ENCODE data around the gene HELLS.
A peak's percentile ranks its signal among the peaks of the same experiment; 100 is the strongest.
"Not testable (repeated sequence)": the region's sequence is repeated elsewhere in the genome, so short reads cannot be mapped to it uniquely, and the experiment has no call there.

Gene HELLS

GRCh38 chr10:94545391-94546048 lies at the start of gene HELLS:
Gene HELLS, plus strand, starts transcription at chr10:94545788. Its CDS starts 134 bp downstream, at chr10:94545922.
- DNase-seq (ENCODE audit: low read depth in 3 of 3): peak; percentile 69 to 78 (median 72)

- DNase-seq (ENCODE audit: low read depth in 3 of 3): no peak
These were observed 49.6 kb upstream of the HELLS start for GRCh38 chr10:94496010-94496409.

GRCh38 chr10:94496646-94497045 lies 48.9 kb upstream of the HELLS start:
- DNase-seq (ENCODE audit: low read depth in 3 of 3): no peak

- no peak for DNase-seq (ENCODE audit: low read depth in 3 of 3)
These were observed 45.5 kb upstream of the HELLS start for GRCh38 chr10:94500063-94500462.

GRCh38 chr10:94521276-94522250 lies 24.0 kb upstream of the HELLS start:
- no peak for DNase-seq (ENCODE audit: low read depth in 3 of 3)

- no peak for DNase-seq (ENCODE audit: low read depth in 3 of 3)
These were observed 21.4 kb upstream of the HELLS start for GRCh38 chr10:94524146-94524545.

- DNase-seq (ENCODE audit: low read depth in 3 of 3): no peak
These were observed 20.9 kb upstream of the HELLS start for GRCh38 chr10:94524711-94525110.

- not testable (repeated sequence) for DNase-seq (ENCODE audit: low read depth in 3 of 3)
These were observed 14.0 kb upstream of the HELLS start for GRCh38 chr10:94531550-94531949.

- DNase-seq (ENCODE audit: low read depth in 3 of 3): no peak
These were observed 12.6 kb upstream of the HELLS start for GRCh38 chr10:94533027-94533426.

- DNase-seq (ENCODE audit: low read depth in 3 of 3): not testable (repeated sequence)
These were observed 3.3 kb upstream of the HELLS start for GRCh38 chr10:94542282-94542681.

- DNase-seq (ENCODE audit: low read depth in 3 of 3): no peak
These were observed 687 bp downstream of the HELLS start for GRCh38 chr10:94546049-94546900.

GRCh38 chr10:94546901-94547185 lies 1.3 kb downstream of the HELLS start:
- DNase-seq (ENCODE audit: low read depth in 3 of 3): no peak

- no peak for DNase-seq (ENCODE audit: low read depth in 3 of 3)
These were observed 3.6 kb downstream of the HELLS start for GRCh38 chr10:94549221-94549620.

GRCh38 chr10:94567714-94568307 lies 22.2 kb downstream of the HELLS start:
- not testable (repeated sequence) for DNase-seq (ENCODE audit: low read depth in 3 of 3)

GRCh38 chr10:94571081-94571480 lies 25.5 kb downstream of the HELLS start:
- no peak for DNase-seq (ENCODE audit: low read depth in 3 of 3)

- no peak for DNase-seq (ENCODE audit: low read depth in 3 of 3)
These were observed 25.9 kb downstream of the HELLS start for GRCh38 chr10:94571528-94571927.

GRCh38 chr10:94578790-94579189 lies 33.2 kb downstream of the HELLS start:
- no peak for DNase-seq (ENCODE audit: low read depth in 3 of 3)

- DNase-seq (ENCODE audit: low read depth in 3 of 3): no peak
These were observed 37.5 kb downstream of the HELLS start for GRCh38 chr10:94583124-94583523.

GRCh38 chr10:94591461-94592205 lies 46.0 kb downstream of the HELLS start:
- DNase-seq (ENCODE audit: low read depth in 3 of 3): no peak

- no peak for DNase-seq (ENCODE audit: low read depth in 3 of 3)
These were observed 57.3 kb downstream of the HELLS start for GRCh38 chr10:94602729-94603515.
